BE2C (cell line): ENCODE data around the gene IRF5.

Experiments
- DNase-seq: peaks from one replicate; pipeline ENCODE4 v3.0.0-alpha.2; 2020
- H3K27me3 ChIP-seq: fragments of 250-450 bp; sonication (Bioruptor Pico); 2 replicates; pipeline ENCODE4 v1.5.1; 2020; ENCODE audit warnings: mild to moderate bottlenecking
- H3K36me3 ChIP-seq: fragments of 250-450 bp; sonication (Bioruptor Pico); 2 replicates; pipeline ENCODE4 v1.5.1; 2020; ENCODE audit warnings: mild to moderate bottlenecking
- H3K4me1 ChIP-seq: fragments of 250-450 bp; sonication (Bioruptor Pico); 2 replicates; pipeline ENCODE4 v1.5.1; 2020
- H3K4me3 ChIP-seq: 2 replicates; pipeline ENCODE4 v1.5.1; 2011; ENCODE audit warnings: low read depth, low read length
- H3K9me3 ChIP-seq: fragments of 250-450 bp; sonication (Bioruptor Pico); 2 replicates; pipeline ENCODE4 v1.5.1; 2020
- CTCF ChIP-seq: IDR thresholded peaks from 2 replicates; pipeline ENCODE4 v1.5.1; 2012; ENCODE audit warnings: mild to moderate bottlenecking, low read depth, low read length

Gene IRF5

DNA sequence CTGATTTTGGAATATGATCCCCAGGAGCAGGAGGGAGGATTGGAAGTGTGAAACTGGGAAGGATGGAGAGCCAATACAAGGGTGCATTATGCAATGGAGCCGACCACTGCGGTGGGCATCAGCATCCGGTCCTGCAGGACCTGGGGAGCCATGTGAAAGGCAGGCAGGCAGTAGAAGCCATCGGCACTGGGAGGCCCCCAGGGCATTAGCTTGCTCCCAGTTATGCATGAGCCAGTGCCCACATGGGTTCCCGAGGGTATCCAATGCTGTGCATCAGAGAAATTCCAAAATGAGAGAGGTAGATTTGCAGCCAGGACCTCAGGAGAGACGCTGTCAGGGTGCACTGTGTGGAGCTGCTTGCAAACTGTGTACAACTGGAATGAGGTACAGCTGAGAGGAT is 18.5 kb upstream of the IRF5 start:
- Histone ChIP-seq H3K9me3 (no peaks in the 10 kb centered on the region), H3K36me3 (no peaks in the 10 kb centered on the region), H3K27me3 (no peaks in the 10 kb centered on the region), H3K4me3 (no peak overlapping the region), H3K4me1 (0 out of 2 replicates have a peak, but pooled peaks cover 3% of the 10 kb centered on the region)
- no peak for DNase-seq
- TF ChIP-seq CTCF, result no peak

- peak; percentile 32 for TF ChIP-seq CTCF
- H3K27me3 ChIP-seq, result no peaks in the 10 kb centered on the region
- no peak for DNase-seq
Observed at GRCh38 chr7:128919881-128920799, 17.6 kb upstream of the IRF5 start.

GRCh38 chr7:128920913-128921582 is 16.7 kb upstream of the IRF5 start:
- TF ChIP-seq CTCF, result no peak
- Histone ChIP-seq H3K27me3 (no peaks in the 10 kb centered on the region), H3K36me3 (no peaks in the 10 kb centered on the region), H3K9me3 (no peaks in the 10 kb centered on the region), H3K4me1 (0 out of 2 replicates have a peak, but pooled peaks cover 3% of the 10 kb centered on the region), H3K4me3 (no peak overlapping the region)
- no peak for DNase-seq

More at GRCh38 chr7:128919881-128920799, 17.6 kb upstream of the IRF5 start:
- H3K36me3 ChIP-seq, result no peaks in the 10 kb centered on the region
- H3K9me3 ChIP-seq, result no peaks in the 10 kb centered on the region
- 0 out of 2 replicates have a peak, but pooled peaks cover 3% of the 10 kb centered on the region for H3K4me1 ChIP-seq
- no peak overlapping the region for H3K4me3 ChIP-seq

DNA sequence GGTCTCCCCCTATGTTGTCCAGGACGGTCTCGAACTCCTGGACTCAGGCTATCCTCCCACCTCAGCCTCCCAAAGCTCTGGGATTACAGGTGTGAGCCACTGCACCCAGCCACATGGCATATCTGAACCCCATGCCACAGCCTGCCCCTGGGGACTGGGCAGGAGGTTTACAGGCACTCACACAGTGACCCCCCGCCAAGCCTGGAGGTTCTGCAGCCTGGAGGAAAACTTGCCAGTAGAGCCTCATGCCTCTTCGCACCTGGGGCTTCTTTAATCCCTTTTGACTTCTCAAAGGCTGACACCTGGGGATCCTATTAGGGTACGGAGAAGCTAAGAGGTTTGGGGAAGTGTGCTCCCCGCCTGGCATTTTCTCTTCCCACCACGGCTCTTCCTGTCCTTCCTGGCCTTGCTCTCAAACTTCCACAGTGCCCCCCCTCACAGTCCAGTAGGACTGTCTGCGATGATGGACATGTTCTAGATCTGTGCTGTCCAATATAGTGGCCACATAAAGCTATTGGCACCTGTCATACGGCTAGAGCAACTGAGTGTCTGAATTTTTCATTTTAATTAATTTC is 15.8 kb upstream of the IRF5 start:
- no peak for DNase-seq
- Histone ChIP-seq H3K9me3 (no peaks in the 10 kb centered on the region), H3K36me3 (no peaks in the 10 kb centered on the region), H3K4me3 (no peak overlapping the region), H3K4me1 (0 out of 2 replicates have a peak, but pooled peaks cover 3% of the 10 kb centered on the region), H3K27me3 (no peaks in the 10 kb centered on the region)
- no peak for TF ChIP-seq CTCF

DNA sequence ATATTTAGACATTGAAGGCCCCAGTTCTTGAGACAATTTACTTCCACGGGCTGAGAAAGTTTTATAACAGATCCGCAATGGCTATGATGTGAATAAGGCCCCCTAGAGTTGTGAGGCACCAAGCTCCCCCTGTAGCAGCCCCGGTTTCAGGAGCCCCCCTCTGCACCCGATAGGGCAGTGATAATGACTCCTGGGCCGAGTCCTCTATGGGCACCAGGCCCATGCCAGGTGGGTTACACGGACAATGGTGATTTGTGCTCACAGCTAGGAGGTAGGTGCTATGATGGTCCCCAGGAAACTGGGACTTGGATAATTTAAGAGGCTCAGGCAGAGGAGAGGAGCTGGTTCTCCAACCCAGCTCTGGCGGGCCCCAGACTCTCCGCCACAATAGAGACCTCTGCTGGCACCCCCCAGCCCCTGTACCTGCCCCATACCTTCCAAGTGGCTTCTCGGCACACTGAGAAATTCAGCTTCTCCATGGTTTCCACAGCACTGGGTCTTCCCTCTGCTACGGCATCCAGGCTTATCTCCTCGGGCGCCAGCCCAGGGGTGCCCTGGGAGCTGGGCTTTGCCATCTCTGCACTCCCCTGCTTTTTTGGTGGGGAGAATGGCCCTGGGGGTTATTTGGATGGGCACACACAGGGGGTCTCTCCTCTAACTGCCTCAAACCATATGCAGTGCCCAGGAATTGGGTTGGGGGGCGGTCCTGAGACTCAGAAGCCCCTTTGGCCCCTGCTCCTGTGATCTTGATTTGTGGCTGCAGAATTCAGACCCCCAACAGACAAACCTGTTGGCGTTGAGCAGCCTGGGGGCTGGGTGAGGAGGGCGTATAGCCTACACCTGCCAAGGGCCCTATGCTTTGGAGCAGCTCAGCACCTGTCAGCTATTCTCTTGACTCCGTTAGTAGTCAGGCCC is 15.0 kb upstream of the IRF5 start:
- no peak for DNase-seq
- Histone ChIP-seq H3K4me1 (0 out of 2 replicates have a peak, but pooled peaks cover 3% of the 10 kb centered on the region), H3K27me3 (no peaks in the 10 kb centered on the region), H3K9me3 (no peaks in the 10 kb centered on the region), H3K4me3 (no peak overlapping the region), H3K36me3 (no peaks in the 10 kb centered on the region)
- no peak for TF ChIP-seq CTCF
